Esophagus muscularis mucosa (tissue), 4 donors: ENCODE data around the gene PIP5K1B. TPM values are rescaled to one million over a fixed set of nuclear protein-coding genes. Genes with fewer than 3 reads are reported as not detected.

Experiments
- DNase-seq: peaks from one replicate; pipeline ENCODE4 v3.0.0-alpha.2; 2017; ENCODE audit errors: extremely low spot score
- H3K27ac ChIP-seq, 4 donors: fragments of 200-600 bp; sonication (generic); replicated peaks in 1 of 4; 1 replicate in 3 of 4; 2 replicates in 1 of 4; pipeline ENCODE4 v1.5.1; 2016 to 2019; ENCODE audit warnings: mild to moderate bottlenecking in 1 of 4
- H3K27me3 ChIP-seq, 4 donors: fragments of 200-600 bp; sonication (generic); one replicate each; pipeline versions ENCODE4 v1.5.1 to v1.6.0; 2016 to 2019
- H3K36me3 ChIP-seq, 4 donors: fragments of 200-600 bp; sonication (generic); one replicate each; pipeline ENCODE4 v1.5.1; 2016 to 2019
- H3K4me1 ChIP-seq, 4 donors: fragments of 200-600 bp; sonication (generic); one replicate each; pipeline ENCODE4 v1.5.1; 2016 to 2019
- H3K4me3 ChIP-seq, 4 donors: fragments of 200-600 bp; sonication (generic); 1 replicate in 2 of 4; 2 replicates in 2 of 4; pipeline ENCODE4 v1.5.1; 2016 to 2019; ENCODE audit warnings: mild to moderate bottlenecking in 4 of 4, moderate library complexity in 1 of 4
- H3K9me3 ChIP-seq, 4 donors: fragments of 200-600 bp; sonication (generic); 1 replicate in 3 of 4; 2 replicates in 1 of 4; pipeline ENCODE4 v1.5.1; 2016 to 2019
- CTCF ChIP-seq, 3 experiments: fragments of 200-600 bp in 2 of 3; fragments of 450-650 bp in 1 of 3; sonication (generic) in 2 of 3; IDR thresholded peaks; one replicate each; pipeline ENCODE4 v1.5.1; 2017 to 2019; ENCODE audit warnings: antibody characterized with exemption in 3 of 3, mild to moderate bottlenecking in 2 of 3, moderate library complexity in 1 of 3
- EP300 ChIP-seq: sonication (generic); formaldehyde crosslinking; IDR thresholded peaks from one replicate; pipeline ENCODE4 v1.6.1; 2017; ENCODE audit warnings: antibody characterized with exemption
- POLR2A ChIP-seq: fragments of 450-650 bp; IDR thresholded peaks from one replicate; pipeline ENCODE4 v1.6.1; 2017; ENCODE audit warnings: antibody characterized with exemption, moderate library complexity, mild to moderate bottlenecking, low read depth
- POLR2AphosphoS5 ChIP-seq, 2 donors: sonication (generic); formaldehyde crosslinking; IDR thresholded peaks; one replicate each; pipeline ENCODE4 v1.6.1; 2017; ENCODE audit warnings: antibody characterized with exemption in 2 of 2
- WGBS: methylation state at CpG from one replicate; pipeline ENCODE4 v1.1.5; 2018; 5-methylcytosine and 5-hydroxymethylcytosine counted together
- intact Hi-C: fragments of 100-400 bp; cut with DNase I; formaldehyde crosslinking; loops from one replicate; pipeline ENCODE4 v1.15.1; 2023
- total RNA-seq, 4 donors: library from RNA; depleted of rRNA; stranded (reverse); fragments of >200 nt; gene quantifications; one replicate each; pipeline versions ENCODE4 v1.1.0 to v1.2.1, GENCODE V29; 2016

Gene PIP5K1B
- total RNA-seq, 4 donors from 2014 or later, result 0.42 to 1.7 (median 1.2) TPM

GRCh38 chr9:68802525-68803015 lies 97.5 kb downstream of the PIP5K1B start:
- intact Hi-C loops, result no loop called here
- peaks cover 0 to 12% (median 0%) of the 10 kb centered on the region in 4 donors for H3K4me1 ChIP-seq
- no peak overlapping the region for H3K4me3 ChIP-seq
- no peak for DNase-seq
- H3K27ac ChIP-seq, result no peak overlapping the region
- TF ChIP-seq POLR2A (no peak), EP300 (no peak), CTCF (IDR thresholded peaks at IDR 0.05) (no peak), POLR2AphosphoS5 (IDR thresholded peaks at IDR 0.05) (no peak)
- no peaks in the 10 kb centered on the region for H3K36me3 ChIP-seq
- WGBS, result 72% methylated on average over 6 of the region's 6 CpGs
- no peaks in the 10 kb centered on the region for H3K27me3 ChIP-seq
- H3K9me3 ChIP-seq, result no peaks in the 10 kb centered on the region

GRCh38 chr9:68804911-68805889 lies 100.2 kb downstream of the PIP5K1B start:
- WGBS, result 70% methylated on average over 11 of the region's 11 CpGs
- intact Hi-C loops, result no loop called here
- Histone ChIP-seq H3K4me3 (no peak overlapping the region), H3K27ac (no peak overlapping the region), H3K9me3 (no peaks in the 10 kb centered on the region), H3K4me1 (peaks cover 0 to 12% (median 0%) of the 10 kb centered on the region in 4 donors), H3K27me3 (no peaks in the 10 kb centered on the region), H3K36me3 (no peaks in the 10 kb centered on the region)
- TF ChIP-seq EP300 (no peak), POLR2A (no peak), POLR2AphosphoS5 (IDR thresholded peaks at IDR 0.05) (no peak), CTCF (IDR thresholded peaks at IDR 0.05) (no peak)
- DNase-seq, result no peak

GRCh38 chr9:68805890-68806517 lies 101.0 kb downstream of the PIP5K1B start:
- H3K27ac ChIP-seq, result no peak overlapping the region
- no peaks in the 10 kb centered on the region for H3K27me3 ChIP-seq
- no peak for DNase-seq
- no peaks in the 10 kb centered on the region for H3K9me3 ChIP-seq
- no peaks in the 10 kb centered on the region for H3K36me3 ChIP-seq
- WGBS, result 79% methylated on average over 3 of the region's 3 CpGs
- H3K4me3 ChIP-seq, result no peak overlapping the region
- peaks cover 0 to 12% (median 0%) of the 10 kb centered on the region in 4 donors for H3K4me1 ChIP-seq
- intact Hi-C loops, result no loop called here
- TF ChIP-seq CTCF (IDR thresholded peaks at IDR 0.05) (no peak), POLR2AphosphoS5 (IDR thresholded peaks at IDR 0.05) (no peak), POLR2A (no peak), EP300 (no peak)

- no peaks in the 10 kb centered on the region for H3K36me3 ChIP-seq
- TF ChIP-seq POLR2A (no peak), POLR2AphosphoS5 (IDR thresholded peaks at IDR 0.05) (no peak)
- no peaks in the 10 kb centered on the region for H3K27me3 ChIP-seq
- intact Hi-C loops, result no loop called here
- no peak overlapping the region for H3K27ac ChIP-seq
- H3K4me3 ChIP-seq, result no peak overlapping the region
- no peaks in the 10 kb centered on the region for H3K9me3 ChIP-seq
- peaks cover 0 to 12% (median 0%) of the 10 kb centered on the region in 4 donors for H3K4me1 ChIP-seq
- DNase-seq, result no peak
- WGBS, result 65% methylated on average over 6 of the region's 6 CpGs
Measured at GRCh38 chr9:68808338-68808890, 103.4 kb downstream of the PIP5K1B start.
